Fibroblast of lung (primary cell): ENCODE results near the gene CFAP45. TPM values are rescaled to one million over a fixed set of nuclear protein-coding genes. Genes with fewer than 3 reads are reported as not detected.

Source experiments
- DNase-seq, 2 donors: peaks; one replicate each; pipeline versions ENCODE4 v3.0.0 to v3.0.0-alpha.2; 2010; ENCODE audit warnings: low read depth in 2 of 2
- H2AFZ ChIP-seq: 2 replicates; pipeline ENCODE4 v1.5.1; 2012; ENCODE audit warnings: low read length, control low read depth, inconsistent platforms
- H3K27ac ChIP-seq: 2 replicates; pipeline ENCODE4 v1.5.1; 2011; ENCODE audit warnings: low read length, control low read depth; ENCODE audit not compliant: insufficient read depth
- H3K27me3 ChIP-seq: 2 replicates; pipeline ENCODE4 v1.5.1; 2011; ENCODE audit warnings: mild to moderate bottlenecking, low read length; ENCODE audit not compliant: control insufficient read depth, insufficient read depth
- H3K36me3 ChIP-seq: 2 replicates; pipeline ENCODE4 v1.5.1; 2011; ENCODE audit warnings: low read length; ENCODE audit not compliant: control insufficient read depth, insufficient read depth
- H3K4me1 ChIP-seq: 2 replicates; pipeline ENCODE4 v1.5.1; 2011; ENCODE audit warnings: low read length; ENCODE audit not compliant: control insufficient read depth, insufficient read depth; ENCODE audit errors: extremely low read depth
- H3K4me2 ChIP-seq: 2 replicates; pipeline ENCODE4 v1.5.1; 2011; ENCODE audit warnings: low read length, control low read depth; ENCODE audit not compliant: insufficient read depth; ENCODE audit errors: extremely low read depth
- H3K4me3 ChIP-seq, 4 experiments: fragments of 200-600 bp in 1 of 4; sonication (generic) in 1 of 4; replicated peaks in 1 of 4; 2 replicates each; pipeline ENCODE4 v1.5.1; 2011 to 2016; ENCODE audit warnings: low read length in 4 of 4, low read depth in 3 of 4, mild to moderate bottlenecking in 3 of 4, control low read depth in 2 of 4, inconsistent platforms in 1 of 4, mixed read lengths in 1 of 4; ENCODE audit not compliant: insufficient read depth in 1 of 4; ENCODE audit errors: control extremely low read depth in 1 of 4
- H3K79me2 ChIP-seq: 2 replicates; pipeline ENCODE4 v1.5.1; 2012; ENCODE audit warnings: mild to moderate bottlenecking, low read length, inconsistent platforms; ENCODE audit not compliant: control insufficient read depth, insufficient read depth
- H3K9ac ChIP-seq: 2 replicates; pipeline ENCODE4 v1.5.1; 2011; ENCODE audit warnings: mild to moderate bottlenecking, low read length, control low read depth; ENCODE audit not compliant: insufficient read depth
- H3K9me3 ChIP-seq: 2 replicates; pipeline ENCODE4 v1.5.1; 2012; ENCODE audit warnings: low read depth, low read length; ENCODE audit not compliant: control insufficient read depth, insufficient read depth
- H4K20me1 ChIP-seq: 2 replicates; pipeline ENCODE4 v1.5.1; 2011; ENCODE audit warnings: low read length; ENCODE audit not compliant: control insufficient read depth, insufficient read depth; ENCODE audit errors: extremely low read depth
- EZH2 ChIP-seq: IDR thresholded peaks from 2 replicates; pipeline ENCODE4 v1.5.1; 2012; ENCODE audit warnings: low read length, control low read depth, mild to moderate bottlenecking; ENCODE audit errors: missing control alignments
- polyA plus RNA-seq, 2 donors: library from polyadenylated mRNA; depleted of rRNA in 1 of 2; stranded (reverse) in 1 of 2; unstranded in 1 of 2; fragments of >200 nt; gene quantifications; 2 replicates each; pipeline ENCODE4 v1.2.1, GENCODE V29; 2011 to 2012; ENCODE audit warnings: missing spikeins in 1 of 2
- total RNA-seq: library from RNA; depleted of rRNA; stranded (reverse); fragments of >200 nt; gene quantifications from 2 replicates; pipeline ENCODE4 v1.2.1, GENCODE V29; 2014
- TF ChIP-seq, protein P1 (sequence below), 2 donors: IDR thresholded peaks in 1 of 2; conservative IDR thresholded peaks in 1 of 2; 1 replicate in 1 of 2; 2 replicates in 1 of 2; pipeline ENCODE4 v1.5.1; 2011 to 2012; ENCODE audit warnings: low read length in 2 of 2, control low read depth in 1 of 2, inconsistent platforms in 1 of 2, low read depth in 1 of 2, mild to moderate bottlenecking in 1 of 2

CFAP45 gene
- total and polyA plus RNA-seq, 2 donors (not counting 1 experiment from before 2014, with no cell fraction given) = 1.2 to 1.5 TPM

DNA sequence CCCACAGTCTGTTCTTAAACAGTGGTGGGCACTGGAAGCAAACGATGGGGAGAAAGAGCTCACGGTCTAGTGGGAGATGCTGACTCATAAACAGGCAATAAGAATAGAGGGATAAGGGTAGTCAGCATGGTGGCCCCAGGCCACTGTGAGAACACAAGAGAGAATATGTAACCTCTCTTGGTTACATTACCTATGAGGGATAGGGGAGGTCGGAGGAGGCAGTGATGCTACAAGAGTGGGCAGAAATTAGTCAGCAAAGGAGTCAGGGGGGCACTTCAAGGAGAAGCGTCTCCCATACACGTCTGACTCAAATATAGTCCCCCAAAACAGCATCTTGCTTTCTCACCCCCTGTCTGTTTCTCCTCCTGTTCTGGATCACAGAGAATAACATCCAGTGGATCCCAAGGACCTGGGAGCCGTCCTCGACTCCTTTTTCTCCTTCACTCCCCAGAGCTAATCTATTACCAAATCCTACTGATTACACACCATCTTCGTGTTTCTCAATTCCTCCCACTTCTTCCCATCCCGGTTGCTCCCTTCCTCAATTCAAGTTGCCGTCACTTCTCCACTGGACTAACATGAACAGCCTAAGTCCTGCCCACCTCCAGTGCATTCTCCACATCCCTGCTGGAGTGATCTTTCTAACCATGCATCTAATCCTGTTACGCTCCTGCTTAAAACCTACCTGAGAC is 71.2 kb downstream of the CFAP45 start:
- Histone ChIP-seq H3K79me2 (no peaks in the 10 kb centered on the region), H3K4me3 (no peak overlapping the region), H2AFZ (no peak overlapping the region), H3K27ac (no peak overlapping the region), H3K9me3 (no peaks in the 10 kb centered on the region), H4K20me1 (no peaks in the 10 kb centered on the region), H3K4me1 (peaks cover 2% of the 10 kb centered on the region), H3K27me3 (no peaks in the 10 kb centered on the region), H3K9ac (no peak overlapping the region), H3K4me2 (no peak overlapping the region), H3K36me3 (no peaks in the 10 kb centered on the region)
- DNase-seq = no peak
- no peak for TF ChIP-seq EZH2
- TF ChIP-seq, protein P1, sequence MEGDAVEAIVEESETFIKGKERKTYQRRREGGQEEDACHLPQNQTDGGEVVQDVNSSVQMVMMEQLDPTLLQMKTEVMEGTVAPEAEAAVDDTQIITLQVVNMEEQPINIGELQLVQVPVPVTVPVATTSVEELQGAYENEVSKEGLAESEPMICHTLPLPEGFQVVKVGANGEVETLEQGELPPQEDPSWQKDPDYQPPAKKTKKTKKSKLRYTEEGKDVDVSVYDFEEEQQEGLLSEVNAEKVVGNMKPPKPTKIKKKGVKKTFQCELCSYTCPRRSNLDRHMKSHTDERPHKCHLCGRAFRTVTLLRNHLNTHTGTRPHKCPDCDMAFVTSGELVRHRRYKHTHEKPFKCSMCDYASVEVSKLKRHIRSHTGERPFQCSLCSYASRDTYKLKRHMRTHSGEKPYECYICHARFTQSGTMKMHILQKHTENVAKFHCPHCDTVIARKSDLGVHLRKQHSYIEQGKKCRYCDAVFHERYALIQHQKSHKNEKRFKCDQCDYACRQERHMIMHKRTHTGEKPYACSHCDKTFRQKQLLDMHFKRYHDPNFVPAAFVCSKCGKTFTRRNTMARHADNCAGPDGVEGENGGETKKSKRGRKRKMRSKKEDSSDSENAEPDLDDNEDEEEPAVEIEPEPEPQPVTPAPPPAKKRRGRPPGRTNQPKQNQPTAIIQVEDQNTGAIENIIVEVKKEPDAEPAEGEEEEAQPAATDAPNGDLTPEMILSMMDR (conservative IDR thresholded peaks at IDR 0.05 in 1 of 2, IDR thresholded peaks at IDR 0.05 in 1 of 2; ENCODE audit: low read depth in 1 of 2, low read length in 2 of 2) = no peak

DNA sequence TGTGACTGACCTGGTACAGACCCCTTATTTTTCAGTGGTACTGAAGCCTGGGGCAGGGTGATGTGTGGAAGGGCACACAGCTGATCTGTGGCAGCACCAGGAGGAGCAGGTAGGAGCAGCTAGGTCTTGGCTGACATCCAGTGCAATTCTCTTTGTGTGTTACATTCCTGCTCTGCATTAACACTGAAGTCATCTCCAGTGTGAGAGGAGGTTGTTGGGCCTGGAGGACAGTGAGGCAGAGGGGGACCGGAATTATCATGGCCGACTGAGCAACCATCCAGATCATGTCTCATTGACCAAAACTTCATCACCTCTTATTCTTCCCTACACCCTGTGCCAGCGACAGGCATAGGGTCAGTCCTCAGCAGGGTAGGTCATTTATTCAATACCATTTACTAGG is 71.8 kb downstream of the CFAP45 start:
- H3K27ac ChIP-seq = no peak overlapping the region
- H3K4me1 ChIP-seq = peaks cover 2% of the 10 kb centered on the region
- H3K27me3 ChIP-seq = peaks cover 2% of the 10 kb centered on the region
- TF ChIP-seq, protein P1 (conservative IDR thresholded peaks at IDR 0.05 in 1 of 2, IDR thresholded peaks at IDR 0.05 in 1 of 2; ENCODE audit: low read depth in 1 of 2, low read length in 2 of 2) = no peak
- TF ChIP-seq EZH2 = no peak
- H3K4me3 ChIP-seq = no peak overlapping the region
- no peaks in the 10 kb centered on the region for H3K79me2 ChIP-seq
- H2AFZ ChIP-seq = no peak overlapping the region
- H3K9me3 ChIP-seq = no peaks in the 10 kb centered on the region
- H3K36me3 ChIP-seq = no peaks in the 10 kb centered on the region
- H4K20me1 ChIP-seq = no peaks in the 10 kb centered on the region
- no peak overlapping the region for H3K4me2 ChIP-seq
- DNase-seq = no peak
- H3K9ac ChIP-seq = no peak overlapping the region

DNA sequence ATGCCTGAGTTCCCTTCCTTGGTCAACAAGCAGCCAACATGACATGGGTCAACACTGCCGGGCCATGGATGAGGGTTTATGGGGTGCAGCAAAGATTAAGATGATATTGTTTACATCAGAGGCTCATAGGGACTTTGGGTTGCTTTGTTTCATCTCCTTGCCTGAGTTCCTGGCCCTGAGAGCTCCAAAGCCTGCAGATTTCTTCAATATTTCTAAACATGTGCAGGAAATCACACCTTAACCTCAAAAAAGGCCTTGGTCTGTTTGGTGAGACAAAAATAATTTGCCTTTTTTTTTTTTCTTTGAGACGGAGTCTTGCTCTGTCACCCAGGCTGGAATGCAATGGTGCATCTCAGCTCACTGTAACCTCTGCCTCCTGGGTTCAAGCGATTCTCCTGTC is 72.4 kb downstream of the CFAP45 start:
- Histone ChIP-seq H2AFZ (no peak overlapping the region), H3K27me3 (peaks cover 8% of the 10 kb centered on the region), H3K36me3 (no peaks in the 10 kb centered on the region), H3K9me3 (no peaks in the 10 kb centered on the region), H3K79me2 (no peaks in the 10 kb centered on the region), H3K27ac (no peak overlapping the region), H3K4me2 (no peak overlapping the region), H3K4me1 (peaks cover 2% of the 10 kb centered on the region), H4K20me1 (no peaks in the 10 kb centered on the region), H3K4me3 (no peak overlapping the region), H3K9ac (no peak overlapping the region)
- no peak for DNase-seq
- TF ChIP-seq, protein P1 (conservative IDR thresholded peaks at IDR 0.05 in 1 of 2, IDR thresholded peaks at IDR 0.05 in 1 of 2; ENCODE audit: low read depth in 1 of 2, low read length in 2 of 2) = no peak
- no peak for TF ChIP-seq EZH2
